Measurements from ENCODE around the gene S100Z.
"Not testable (repeated sequence)": the region's sequence is repeated elsewhere in the genome, so short reads cannot be mapped to it uniquely, and the experiment has no call there.

Gene S100Z

DNA sequence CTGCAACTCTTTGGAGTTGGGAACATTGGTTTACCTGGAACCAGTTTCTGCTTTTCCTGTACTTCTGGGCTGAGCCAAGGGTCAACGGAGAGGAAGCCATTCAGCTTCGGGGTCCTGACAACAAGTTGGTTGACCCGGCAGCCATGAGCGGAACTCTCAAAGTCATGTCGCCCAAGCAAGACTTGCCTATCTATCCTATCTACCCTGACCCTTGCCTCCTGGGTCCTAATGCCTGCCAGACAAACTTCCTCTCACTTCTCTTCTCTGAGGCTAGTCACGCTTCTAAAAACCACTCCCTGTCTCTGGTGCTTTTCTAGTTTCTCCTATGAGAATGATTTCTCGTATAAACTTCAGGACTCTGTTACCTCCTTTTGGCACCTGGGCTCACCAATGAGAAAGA lies 58.4 kb downstream of the S100Z start:
- POLR2A ChIA-PET (ENCODE audit: low non-redundant PET) = no interaction called here
- no peak overlapping the region for H3K27ac ChIP-seq
- CTCF ChIA-PET = interaction anchor here (0.7 kb wide), 1 partner anchor 67 kb away, joined by 3 read pairs; no protein-coding TSS in a partner anchor
- TF ChIP-seq CTCF (conservative IDR thresholded peaks at IDR 0.05; ENCODE audit: low read depth) = no peak
- DNase-seq (ENCODE audit: low spot score) = no peak

GRCh38 chr5:76910344-76910933 lies 60.6 kb downstream of the S100Z start:
- CTCF ChIA-PET; DNase-seq (ENCODE audit: low spot score); H3K27ac ChIP-seq; POLR2A ChIA-PET (ENCODE audit: low non-redundant PET): not testable (repeated sequence)

GRCh38 chr5:76914671-76915070 lies 64.9 kb downstream of the S100Z start:
- H3K27ac ChIP-seq; POLR2A ChIA-PET (ENCODE audit: low non-redundant PET); CTCF ChIA-PET; DNase-seq (ENCODE audit: low spot score): not testable (repeated sequence)

- ChIA-PET CTCF (no interaction called here), POLR2A (ENCODE audit: low non-redundant PET) (no interaction called here)
- H3K27ac ChIP-seq = no peak overlapping the region
- no peak for DNase-seq (ENCODE audit: low spot score)
- no peak for TF ChIP-seq CTCF (conservative IDR thresholded peaks at IDR 0.05; ENCODE audit: low read depth)
Observed at GRCh38 chr5:76918539-76918938, 68.7 kb downstream of the S100Z start.

GRCh38 chr5:76920491-76920890 lies 70.7 kb downstream of the S100Z start:
- CTCF ChIA-PET = no interaction called here

GRCh38 chr5:76926329-76927105 lies 76.7 kb downstream of the S100Z start:
- ChIA-PET POLR2A (ENCODE audit: low non-redundant PET) (no interaction called here), CTCF (interaction anchor here (1.0 kb wide), 1 partner anchor 44 kb away, joined by 3 read pairs; no protein-coding TSS in a partner anchor)
- H3K27ac ChIP-seq = no peak overlapping the region
- TF ChIP-seq CTCF (conservative IDR thresholded peaks at IDR 0.05; ENCODE audit: low read depth) = no peak
- no peak for DNase-seq (ENCODE audit: low spot score)

More at GRCh38 chr5:76920491-76920890, 70.7 kb downstream of the S100Z start:
- H3K27ac ChIP-seq = no peak overlapping the region
- POLR2A ChIA-PET (ENCODE audit: low non-redundant PET) = no interaction called here
- DNase-seq (ENCODE audit: low spot score) = no peak
- TF ChIP-seq CTCF (conservative IDR thresholded peaks at IDR 0.05; ENCODE audit: low read depth) = no peak

DNA sequence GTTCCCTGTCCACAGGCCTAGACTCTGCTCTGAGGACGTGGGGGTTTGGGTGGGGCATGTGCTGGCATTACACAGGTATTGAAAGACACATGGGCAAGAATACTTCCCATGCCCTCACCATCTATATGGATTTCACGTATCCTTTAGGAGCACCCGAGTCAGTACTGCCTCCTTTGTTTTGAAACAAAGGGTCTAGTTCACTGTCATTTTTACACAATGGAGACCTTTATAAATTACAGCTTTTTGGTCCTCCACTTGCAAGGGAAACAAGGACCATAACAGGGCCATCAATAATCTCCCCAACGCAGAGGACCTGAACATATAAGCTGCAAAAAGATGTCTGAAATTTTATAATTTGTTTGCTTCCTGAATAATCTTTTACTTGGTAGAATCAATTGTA lies 78.1 kb downstream of the S100Z start:
- H3K27ac ChIP-seq = no peak overlapping the region
- no peak for DNase-seq (ENCODE audit: low spot score)
- POLR2A ChIA-PET (ENCODE audit: low non-redundant PET) = no interaction called here
- CTCF ChIA-PET = interaction anchor here (1.2 kb wide), 1 partner anchor 89 kb away, joined by 4 read pairs; no protein-coding TSS in a partner anchor
- no peak for TF ChIP-seq CTCF (conservative IDR thresholded peaks at IDR 0.05; ENCODE audit: low read depth)

All from RWPE1 (cell line).